Hematopoietic multipotent progenitor cell treated with erythropoietin and hydrocortisone succinate and interleukin-3 and kit ligand, for 17 days (in vitro differentiated cells): ENCODE data around the gene ZFP1.
"Not testable (repeated sequence)": the region's sequence is repeated elsewhere in the genome, so short reads cannot be mapped to it uniquely, and the experiment has no call there.

Experiments used
- DNase-seq: peaks from one replicate; pipeline ENCODE4 v3.0.0-alpha.2; 2015; ENCODE audit warnings: low spot score

ZFP1 gene

DNA sequence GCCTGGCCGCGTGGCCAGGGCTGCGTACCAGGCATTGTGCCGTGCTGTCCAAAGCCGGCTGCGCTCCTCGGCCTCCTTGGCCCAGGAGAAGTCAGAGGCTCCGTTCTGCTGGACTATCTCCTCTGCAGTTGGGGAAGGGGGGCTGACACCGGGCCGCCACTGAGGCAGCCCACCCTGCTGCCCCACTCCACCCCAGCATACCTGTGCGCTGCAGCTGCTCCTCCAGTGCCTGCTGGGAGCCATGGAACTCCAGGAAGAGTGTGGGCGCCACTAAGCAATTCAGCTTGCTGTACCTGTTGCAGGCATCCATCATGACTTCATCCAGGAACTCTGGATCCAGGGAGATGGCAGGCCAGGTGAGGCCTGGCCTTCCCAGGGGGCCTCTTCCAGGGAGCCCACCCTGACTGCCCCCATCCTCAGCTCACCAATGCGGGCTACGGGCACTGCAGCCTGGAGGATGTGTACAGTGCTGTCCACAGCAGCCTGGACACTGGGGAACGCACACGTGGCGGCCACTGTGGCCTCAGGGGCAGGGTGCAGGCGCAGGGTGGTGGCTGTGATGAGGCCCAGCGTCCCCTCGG lies 34.7 kb upstream of the ZFP1 start:
- no peak for DNase-seq

GRCh38 chr16:75114179-75114945 lies 34.0 kb upstream of the ZFP1 start:
- DNase-seq = no peak

- DNase-seq = no peak
These were observed 33.1 kb upstream of the ZFP1 start for GRCh38 chr16:75114946-75115825.

GRCh38 chr16:75116081-75116910 lies 32.0 kb upstream of the ZFP1 start, which contains the start of gene LDHD:
LDHD (minus strand) TSS chr16:75116780; CDS start chr16:75116720, 60 bp downstream.
- DNase-seq = peak; percentile 71

- DNase-seq = no peak
These were observed 31.4 kb upstream of the ZFP1 start for GRCh38 chr16:75116911-75117245.

GRCh38 chr16:75118943-75119539 lies 29.3 kb upstream of the ZFP1 start:
- DNase-seq = no peak

DNA sequence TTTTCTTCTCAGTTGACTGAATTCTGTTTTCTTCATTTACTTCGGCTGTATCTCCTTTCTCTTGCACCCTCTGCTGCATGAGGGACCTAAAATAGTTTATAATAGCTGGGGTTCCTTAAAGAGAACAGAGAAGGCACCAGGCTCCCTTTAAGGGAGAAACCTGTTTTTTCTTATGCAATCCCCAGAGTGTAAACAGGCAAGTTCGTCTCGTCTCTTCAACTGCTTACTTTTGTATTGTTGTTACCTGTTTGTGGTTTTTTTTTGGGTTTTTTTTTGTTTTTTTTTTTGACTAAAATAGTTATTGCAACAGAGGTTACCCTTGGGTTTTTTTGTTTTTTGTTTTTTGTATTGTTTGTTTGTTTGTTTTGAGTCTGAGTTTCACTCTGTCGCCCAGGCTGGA lies 28.1 kb upstream of the ZFP1 start:
- no peak for DNase-seq

- DNase-seq = no peak
These were observed 26.3 kb upstream of the ZFP1 start for GRCh38 chr16:75121949-75122568.

DNA sequence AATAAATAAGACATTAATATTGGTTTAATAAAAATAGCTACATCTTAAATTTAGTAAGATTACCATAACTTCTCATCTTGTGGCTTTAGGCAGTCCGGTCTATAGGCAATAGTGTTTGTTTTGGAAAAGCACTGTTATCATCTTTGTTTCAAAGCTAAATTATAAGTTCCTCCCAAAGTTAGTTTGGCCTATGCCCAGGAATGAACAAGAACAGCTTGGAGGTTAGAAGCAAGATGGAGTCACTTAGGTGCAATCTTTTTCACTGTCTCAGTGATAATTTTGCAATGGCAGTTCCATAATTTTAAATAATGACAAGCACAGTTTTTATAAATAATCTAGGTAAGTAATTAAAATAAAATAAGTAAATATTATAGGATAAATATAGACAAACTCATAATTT lies 25.7 kb upstream of the ZFP1 start:
- DNase-seq = no peak

GRCh38 chr16:75127713-75128415 lies 20.5 kb upstream of the ZFP1 start:
- DNase-seq = no peak

DNA sequence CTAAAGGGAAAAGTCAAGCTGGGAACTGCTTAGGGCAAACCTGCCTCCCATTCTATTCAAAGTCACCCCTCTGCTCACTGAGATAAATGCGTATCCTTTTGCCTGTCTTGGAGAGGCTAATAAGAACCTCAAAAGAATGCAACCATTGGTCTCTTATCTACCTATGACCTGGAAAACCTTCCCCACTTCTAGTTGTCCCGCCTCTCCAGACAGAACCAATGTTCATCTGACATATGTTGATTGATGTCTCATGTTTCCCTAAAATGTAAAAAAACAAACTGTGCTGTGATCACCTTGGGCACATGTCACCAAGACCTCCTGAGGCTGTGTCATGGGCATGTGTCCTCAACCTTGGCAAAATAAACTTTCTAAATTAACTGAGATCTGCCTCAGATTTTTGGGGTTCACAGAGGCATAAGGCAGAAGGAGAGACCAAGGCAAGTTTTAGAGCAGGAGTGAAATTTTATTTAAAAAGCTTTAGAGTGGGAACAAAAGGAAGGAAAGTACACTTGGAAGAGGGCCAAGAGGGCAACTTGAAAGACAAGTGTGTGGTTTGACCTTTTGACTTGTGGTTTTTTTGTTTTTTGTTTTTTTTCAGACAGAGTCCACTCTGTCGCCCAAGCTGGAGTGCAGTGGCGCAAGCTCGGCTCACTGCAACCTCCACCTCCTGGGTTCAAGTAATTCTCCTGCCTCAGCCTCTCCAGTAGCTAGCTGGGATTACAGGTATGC lies 18.7 kb upstream of the ZFP1 start:
- not testable (repeated sequence) for DNase-seq

- DNase-seq = no peak
These were observed 18.1 kb upstream of the ZFP1 start for GRCh38 chr16:75130150-75130771.

- no peak for DNase-seq
These were observed 17.2 kb upstream of the ZFP1 start for GRCh38 chr16:75131081-75131480.

- DNase-seq = no peak
These were observed 10.1 kb upstream of the ZFP1 start for GRCh38 chr16:75138233-75138632.

DNA sequence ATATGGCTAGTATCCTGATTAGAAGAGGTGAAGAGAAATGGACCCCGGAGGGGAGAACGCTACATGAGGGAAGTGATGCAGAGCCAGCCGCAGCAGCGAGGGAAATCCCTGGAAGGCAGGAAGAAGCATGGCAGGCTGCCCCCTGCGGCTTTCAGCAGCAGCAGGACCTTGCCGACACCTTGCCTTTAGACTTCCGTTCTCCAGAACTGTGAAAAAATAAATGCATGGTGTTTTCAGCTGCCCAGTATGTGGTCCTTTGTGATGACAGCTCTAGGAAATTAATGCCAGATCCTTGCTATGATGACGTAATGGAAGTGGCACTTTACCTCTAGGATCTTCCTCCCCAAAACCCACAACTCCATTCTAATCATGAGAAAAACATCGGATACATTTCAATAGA lies 9.7 kb upstream of the ZFP1 start:
- no peak for DNase-seq

- no peak for DNase-seq
These were observed 8.8 kb upstream of the ZFP1 start for GRCh38 chr16:75139498-75139897.

GRCh38 chr16:75143941-75144340 lies 4.4 kb upstream of the ZFP1 start:
- no peak for DNase-seq

- DNase-seq = no peak
These were observed 385 bp upstream of the ZFP1 start for GRCh38 chr16:75147968-75148310.

DNA sequence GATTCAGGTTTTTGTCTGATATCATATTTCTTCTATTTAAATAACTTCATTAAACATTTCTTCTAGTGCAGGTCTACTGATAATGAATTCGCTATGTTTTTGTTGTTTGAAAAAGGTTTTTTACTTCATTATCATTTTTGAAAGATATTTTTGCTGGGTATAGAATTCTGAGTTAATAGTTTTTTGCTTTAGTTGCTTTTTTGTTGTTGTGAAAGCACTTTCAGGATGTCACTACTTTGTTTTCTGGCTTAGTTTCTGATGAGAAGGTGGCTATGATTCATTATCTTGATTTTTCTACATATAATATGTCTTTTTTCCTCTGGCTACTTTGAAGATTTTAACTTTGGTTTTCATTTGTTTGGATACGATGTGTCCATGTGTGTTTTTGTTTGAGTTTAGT lies 3.5 kb downstream of the ZFP1 start:
- DNase-seq = no peak

DNA sequence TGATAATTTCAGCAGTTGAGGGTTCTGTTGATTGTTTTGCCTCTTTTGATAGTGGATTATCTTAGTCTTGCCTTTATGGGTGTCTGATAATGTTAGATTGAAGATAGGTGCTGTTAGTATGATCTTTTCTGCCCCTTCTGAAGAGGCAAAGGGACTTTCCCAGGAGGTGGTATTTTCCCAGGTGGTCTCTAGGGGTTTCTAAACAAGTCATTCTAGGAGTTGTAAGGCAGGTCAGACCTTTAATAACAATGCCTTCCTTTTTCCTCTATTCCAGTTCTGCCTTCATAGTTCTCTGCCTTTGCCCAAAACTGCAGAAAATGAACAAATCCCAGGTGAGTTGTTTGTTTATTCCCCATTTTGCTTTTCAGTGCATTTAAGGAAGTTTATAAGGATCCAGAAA lies 4.3 kb downstream of the ZFP1 start:
- DNase-seq = no peak
